Measurements from ENCODE around the gene GOLGA1. TPM values are rescaled to one million over a fixed set of nuclear protein-coding genes. Genes with fewer than 3 reads are reported as not detected.

Gene GOLGA1
- total RNA-seq, 4 donors from 2014 or later, result 23.5 to 44.4 (median 28.4) TPM

GRCh38 chr9:124835026-124835557 lies 105.8 kb downstream of the GOLGA1 start:
- H3K27ac ChIP-seq, result peak overlapping the region; percentile 12 to 85 (median 52)
- no peaks in the 10 kb centered on the region for H3K9me3 ChIP-seq
- peak in 1 of 2 donors; percentile 42 for TF ChIP-seq EP300 (IDR thresholded peaks at IDR 0.05)
- TF ChIP-seq POLR2A (IDR thresholded peaks at IDR 0.05), result no peak
- no peaks in the 10 kb centered on the region for H3K36me3 ChIP-seq
- 27 to 42% methylated on average over 6 of the region's 13 CpGs for WGBS, 2 donors
- no peak overlapping the region for H3K4me3 ChIP-seq
- peaks cover 0 to 52% (median 18%) of the 10 kb centered on the region in 4 donors for H3K4me1 ChIP-seq
- no peaks in the 10 kb centered on the region for H3K27me3 ChIP-seq
- peak; percentile 72 to 74 for DNase-seq (ENCODE audit: low spot score in 2 of 2)

- no peaks in the 10 kb centered on the region for H3K36me3 ChIP-seq
- no peaks in the 10 kb centered on the region for H3K9me3 ChIP-seq
- H3K27me3 ChIP-seq, result no peaks in the 10 kb centered on the region
- WGBS, 2 donors, result 41 to 59% methylated on average over 6 to 7 of the region's 7 CpGs
- TF ChIP-seq EP300 (IDR thresholded peaks at IDR 0.05) (no peak), CTCF (IDR thresholded peaks at IDR 0.05) (no peak), POLR2A (IDR thresholded peaks at IDR 0.05) (no peak)
- H3K27ac ChIP-seq, result peak overlapping the region; percentile 12 to 85 (median 52)
- no peak for DNase-seq (ENCODE audit: low spot score in 2 of 2)
- H3K4me3 ChIP-seq, result no peak overlapping the region
- peaks cover 0 to 49% (median 18%) of the 10 kb centered on the region in 4 donors for H3K4me1 ChIP-seq
These were observed 106.3 kb downstream of the GOLGA1 start for GRCh38 chr9:124834591-124834990.

GRCh38 chr9:124831642-124832364 lies 109.1 kb downstream of the GOLGA1 start:
- Histone ChIP-seq H3K9me3 (no peaks in the 10 kb centered on the region), H3K4me3 (no peak overlapping the region), H3K36me3 (no peaks in the 10 kb centered on the region), H3K27ac (peak overlapping the region in 2 of 4 donors; percentile 76 to 86), H3K27me3 (no peaks in the 10 kb centered on the region), H3K4me1 (peaks cover 0 to 57% (median 18%) of the 10 kb centered on the region in 4 donors)
- WGBS, 2 donors, result 68 to 75% methylated on average over 7 to 9 of the region's 9 CpGs
- TF ChIP-seq POLR2A (IDR thresholded peaks at IDR 0.05) (no peak), CTCF (IDR thresholded peaks at IDR 0.05) (no peak)
- no peak for DNase-seq (ENCODE audit: low spot score in 2 of 2)

- Histone ChIP-seq H3K27ac (no peak overlapping the region), H3K9me3 (no peaks in the 10 kb centered on the region), H3K27me3 (no peaks in the 10 kb centered on the region), H3K36me3 (no peaks in the 10 kb centered on the region), H3K4me1 (peaks cover 0 to 50% (median 18%) of the 10 kb centered on the region in 4 donors), H3K4me3 (no peak overlapping the region)
- 71 to 87% methylated on average over 4 of the region's 4 CpGs for WGBS, 2 donors
- TF ChIP-seq POLR2A (IDR thresholded peaks at IDR 0.05), result no peak
- no peak for TF ChIP-seq EP300 (IDR thresholded peaks at IDR 0.05)
- TF ChIP-seq CTCF (IDR thresholded peaks at IDR 0.05), result no peak
- DNase-seq (ENCODE audit: low spot score in 2 of 2), result no peak
These were observed 110.3 kb downstream of the GOLGA1 start for GRCh38 chr9:124830593-124830992.

GRCh38 chr9:124829334-124829669 lies 111.6 kb downstream of the GOLGA1 start:
- no peak for DNase-seq (ENCODE audit: low spot score in 2 of 2)
- WGBS, 2 donors, result 34 to 42% methylated on average over 5 of the region's 5 CpGs
- TF ChIP-seq EP300 (IDR thresholded peaks at IDR 0.05), result no peak
- TF ChIP-seq POLR2A (IDR thresholded peaks at IDR 0.05), result no peak
- TF ChIP-seq CTCF (IDR thresholded peaks at IDR 0.05), result no peak
- no peaks in the 10 kb centered on the region for H3K9me3 ChIP-seq
- H3K27ac ChIP-seq, result no peak overlapping the region
- H3K36me3 ChIP-seq, result no peaks in the 10 kb centered on the region
- no peak overlapping the region for H3K4me3 ChIP-seq
- peaks cover 0 to 37% (median 9%) of the 10 kb centered on the region in 4 donors for H3K4me1 ChIP-seq
- no peaks in the 10 kb centered on the region for H3K27me3 ChIP-seq
